T-cell (primary cell): ENCODE results near the gene SLC39A2. TPM values are rescaled to one million over a fixed set of nuclear protein-coding genes. Genes with fewer than 3 reads are reported as not detected.
"Not testable (repeated sequence)": the region's sequence is repeated elsewhere in the genome, so short reads cannot be mapped to it uniquely, and the experiment has no call there.

Experiments used
- ATAC-seq, 4 experiments: fragments of 200-7000 bp in 3 of 4; fragments of 150-1000 bp in 1 of 4; cut with Tn5 transposase; replicated peaks in 1 of 4; 1 replicate in 3 of 4; 2 replicates in 1 of 4; pipeline ENCODE4 v1.10.0; 2021; ENCODE audit warnings: moderate library complexity in 3 of 4, mild to moderate bottlenecking in 2 of 4, moderate number of reproducible peaks in 1 of 4
- CTCF ChIA-PET, 2 donors: fragments of 300-600 bp; sonication (Branson Sonifier 250); formaldehyde crosslinking; loops; one replicate each; lab custom pipeline; 2022; ENCODE audit warnings: antibody characterized with exemption in 2 of 2; lab: Charles Lee
- POLR2A ChIA-PET, 2 donors: fragments of 300-600 bp; sonication (Branson Sonifier 250); formaldehyde crosslinking; loops; one replicate each; lab custom pipeline; 2022; ENCODE audit warnings: antibody characterized with exemption in 2 of 2; lab: Charles Lee
- DNase-seq, 35 experiments: peaks; one replicate each; pipeline versions ENCODE4 v3.0.0 to v3.0.0-alpha.2; 2013 to 2023
- H3K27ac ChIP-seq: one replicate; pipeline ENCODE4 v1.5.1; 2013; ENCODE audit warnings: low read length
- H3K27me3 ChIP-seq, 2 experiments: replicated peaks in 1 of 2; 1 replicate in 1 of 2; 2 replicates in 1 of 2; pipeline versions ENCODE4 v1.6.1 to v1.7.0; 2013; ENCODE audit warnings: low read length in 1 of 2, mixed read lengths in 1 of 2; ENCODE audit not compliant: control insufficient read depth in 2 of 2, insufficient read depth in 2 of 2; ENCODE audit errors: extremely low read depth in 1 of 2
- H3K36me3 ChIP-seq, 2 donors: 1 replicate in 1 of 2; 2 replicates in 1 of 2; pipeline versions ENCODE4 v1.6.1 to v1.7.0; 2013; ENCODE audit warnings: low read length in 1 of 2; ENCODE audit not compliant: control insufficient read depth in 2 of 2, insufficient read depth in 1 of 2; ENCODE audit errors: extremely low read depth in 1 of 2
- H3K4me1 ChIP-seq, 2 experiments: 1 replicate in 1 of 2; 2 replicates in 1 of 2; pipeline versions ENCODE4 v1.6.1 to v1.7.0; 2013; ENCODE audit warnings: low read length in 2 of 2, mixed read lengths in 1 of 2; ENCODE audit not compliant: insufficient read depth in 2 of 2, control insufficient read depth in 1 of 2; ENCODE audit errors: extremely low read depth in 1 of 2
- H3K4me3 ChIP-seq, 2 donors: 1 replicate in 1 of 2; 2 replicates in 1 of 2; pipeline versions ENCODE4 v1.5.1 to v1.7.0; 2013; ENCODE audit warnings: mild to moderate bottlenecking in 2 of 2, low read length in 1 of 2, moderate library complexity in 1 of 2; ENCODE audit not compliant: control insufficient read depth in 1 of 2; ENCODE audit errors: extremely low read depth in 1 of 2
- H3K9me3 ChIP-seq: 2 replicates; pipeline ENCODE4 v1.7.0; 2013
- H3K27ac Mint-ChIP-seq, 2 donors: one replicate each; pipeline ENCODE4 v1.8.0; 2020 to 2021; ENCODE audit warnings: mild to moderate bottlenecking in 2 of 2, mixed read lengths in 2 of 2
- H3K27me3 Mint-ChIP-seq, 2 donors: one replicate each; pipeline ENCODE4 v1.8.0; 2021 to 2022; ENCODE audit warnings: mixed read lengths in 2 of 2
- H3K36me3 Mint-ChIP-seq: one replicate; pipeline ENCODE4 v1.8.0; 2021; ENCODE audit warnings: mixed read lengths
- H3K4me1 Mint-ChIP-seq, 3 donors: one replicate each; pipeline ENCODE4 v1.8.0; 2020 to 2022; ENCODE audit warnings: mixed read lengths in 3 of 3, mild to moderate bottlenecking in 1 of 3
- H3K4me3 Mint-ChIP-seq, 3 donors: one replicate each; pipeline ENCODE4 v1.8.0; 2020 to 2022; ENCODE audit warnings: mild to moderate bottlenecking in 3 of 3, mixed read lengths in 3 of 3, moderate library complexity in 3 of 3
- H3K9me3 Mint-ChIP-seq, 3 donors: one replicate each; pipeline ENCODE4 v1.8.0; 2020 to 2022; ENCODE audit warnings: mixed read lengths in 3 of 3
- WGBS: methylation state at CpG from one replicate; pipeline ENCODE4 v1.1.5; 2013; ENCODE audit warnings: missing lambda C conversion rate; ENCODE audit not compliant: insufficient coverage; 5-methylcytosine and 5-hydroxymethylcytosine counted together
- total RNA-seq, 35 experiments: library from RNA in 6 of 35; stranded (reverse) in 6 of 35; fragments of 120-200 nt in 1 of 35; gene quantifications; one replicate each; pipeline versions ENCODE4 v1.2.1 to v1.2.4 and lab custom pipeline; 2013 to 2026

The SLC39A2 gene
- total RNA-seq (under 1 TPM in 1 of 5 donors, not detected in 4; 0.35 TPM), total RNA-seq (lab: John Stamatoyannopoulos, UW) (0 to 0.32 (median 0.10) reads per million in 29 experiments)
- 0.11 TPM for total RNA-seq (2013)

GRCh38 chr14:20998674-20999366 is at the start of gene SLC39A2:
Gene SLC39A2, plus strand, starts transcription at chr14:20999293. Its CDS starts 154 bp downstream, at chr14:20999447.
- H3K9me3 ChIP-seq, result no peaks in the 10 kb centered on the region
- ChIA-PET POLR2A (interaction anchor here in 1 of 2 donors (0.7 kb wide), 1 partner anchor 34 kb away, joined by 3 read pairs; no protein-coding TSS in a partner anchor), CTCF (interaction anchor here (0.5 to 1.3 kb wide), 4 partner anchors 16 to 68 kb away, joined by 3 to 5 read pairs (median 3); no protein-coding TSS in a partner anchor)
- H3K4me3 Mint-ChIP-seq, result no peak within 1 kb of the TSS
- H3K36me3 Mint-ChIP-seq, result peaks cover 31% of the 10 kb centered on the region
- H3K27ac ChIP-seq, result no peak within 1 kb of the TSS
- H3K27ac Mint-ChIP-seq, result no peak within 1 kb of the TSS
- peaks cover 5 to 35% of the 10 kb centered on the region in 2 donors for H3K36me3 ChIP-seq
- H3K9me3 Mint-ChIP-seq, result no peaks in the 10 kb centered on the region
- H3K27me3 ChIP-seq, result no peaks in the 10 kb centered on the region
- H3K4me1 Mint-ChIP-seq, result peaks cover 19 to 37% (median 20%) of the 10 kb centered on the region in 3 donors
- whole genome bisulfite sequencing, result 74% methylated on average over 3 of the region's 6 CpGs
- peaks cover 0 to 8% of the 10 kb centered on the region in 2 experiments for H3K4me1 ChIP-seq
- no peak within 1 kb of the TSS for H3K4me3 ChIP-seq
- no peaks in the 10 kb centered on the region for H3K27me3 Mint-ChIP-seq
- DNase-seq, result no peak
- no peak for ATAC-seq

- H3K4me1 Mint-ChIP-seq, result peaks cover 7 to 13% (median 12%) of the 10 kb centered on the region in 3 donors
- H3K9me3 ChIP-seq, H3K36me3 ChIP-seq, H3K4me3 ChIP-seq, H3K27ac ChIP-seq, CTCF ChIA-PET, ATAC-seq, H3K36me3 Mint-ChIP-seq, H3K4me1 ChIP-seq, H3K9me3 Mint-ChIP-seq, POLR2A ChIA-PET, DNase-seq: not testable (repeated sequence)
- H3K4me3 Mint-ChIP-seq, result peak within 1 kb of the TSS in 1 of 3 donors; percentile 21
- 100% methylated on average over 2 of the region's 4 CpGs for WGBS
- H3K27ac Mint-ChIP-seq, result peak within 1 kb of the TSS in 1 of 2 donors; percentile 56
- H3K27me3 Mint-ChIP-seq, result peaks cover 14 to 24% of the 10 kb centered on the region in 2 donors
- H3K27me3 ChIP-seq, result peaks cover 0 to 15% of the 10 kb centered on the region in 2 experiments
Measured at GRCh38 chr14:20954736-20955537, 44.2 kb upstream of the SLC39A2 start, which contains the start of gene RNASE2. Gene RNASE2, plus strand, starts transcription at chr14:20955487. Its CDS starts 285 bp downstream, at chr14:20955772.

GRCh38 chr14:20955538-20955873 is 43.6 kb upstream of the SLC39A2 start:
- H3K9me3 Mint-ChIP-seq, POLR2A ChIA-PET, H3K36me3 ChIP-seq, H3K4me1 ChIP-seq, H3K4me3 ChIP-seq, H3K36me3 Mint-ChIP-seq, CTCF ChIA-PET, H3K9me3 ChIP-seq, H3K27ac ChIP-seq, H3K4me3 Mint-ChIP-seq, ATAC-seq: not testable (repeated sequence)
- peak overlapping the region in 1 of 2 donors; percentile 56 for H3K27ac Mint-ChIP-seq
- WGBS, result no CpG with 5 or more reads among the region's 5 CpGs
- H3K4me1 Mint-ChIP-seq, result peaks cover 10 to 16% (median 13%) of the 10 kb centered on the region in 3 donors
- DNase-seq, result peak in 1 of 35 experiments; percentile 2
- peaks cover 0 to 16% of the 10 kb centered on the region in 2 experiments for H3K27me3 ChIP-seq
- peaks cover 13 to 22% of the 10 kb centered on the region in 2 donors for H3K27me3 Mint-ChIP-seq

GRCh38 chr14:20956376-20956976 is 42.6 kb upstream of the SLC39A2 start:
- H3K27me3 ChIP-seq, result peaks cover 0 to 16% of the 10 kb centered on the region in 2 experiments
- H3K4me1 ChIP-seq, result peaks cover 3 to 8% of the 10 kb centered on the region in 2 experiments
- WGBS, result 40% methylated on average over 1 of the region's 11 CpGs
- peak in 1 of 35 experiments; percentile 14 for DNase-seq
- CTCF ChIA-PET, result interaction anchor here (0.9 to 1.0 kb wide), 2 partner anchors 14 to 15 kb away, joined by 4 read pairs; no protein-coding TSS in a partner anchor
- H3K27ac ChIP-seq, result no peak overlapping the region
- peaks cover 18 to 23% (median 20%) of the 10 kb centered on the region in 3 donors for H3K4me1 Mint-ChIP-seq
- POLR2A ChIA-PET, result no interaction called here
- no peak overlapping the region for H3K4me3 ChIP-seq
- H3K36me3 Mint-ChIP-seq, result no peaks in the 10 kb centered on the region
- no peaks in the 10 kb centered on the region for H3K9me3 Mint-ChIP-seq
- no peaks in the 10 kb centered on the region for H3K9me3 ChIP-seq
- H3K4me3 Mint-ChIP-seq, result peak overlapping the region in 1 of 3 donors; percentile 21
- H3K27me3 Mint-ChIP-seq, result peaks cover 13 to 19% of the 10 kb centered on the region in 2 donors
- ATAC-seq, result peak; percentile 19 to 63 (median 49)
- H3K36me3 ChIP-seq, result no peaks in the 10 kb centered on the region
- peak overlapping the region in 1 of 2 donors; percentile 56 for H3K27ac Mint-ChIP-seq

GRCh38 chr14:20958946-20959345 is 40.1 kb upstream of the SLC39A2 start:
- H3K36me3 Mint-ChIP-seq, H3K9me3 ChIP-seq, DNase-seq, POLR2A ChIA-PET, H3K4me1 ChIP-seq, H3K27ac ChIP-seq, H3K4me3 Mint-ChIP-seq, H3K36me3 ChIP-seq, ATAC-seq, H3K4me3 ChIP-seq, H3K9me3 Mint-ChIP-seq, H3K27ac Mint-ChIP-seq: not testable (repeated sequence)
- H3K27me3 Mint-ChIP-seq, result peaks cover 18 to 28% of the 10 kb centered on the region in 2 donors
- peaks cover 0 to 18% of the 10 kb centered on the region in 2 experiments for H3K27me3 ChIP-seq
- peaks cover 23 to 26% (median 24%) of the 10 kb centered on the region in 3 donors for H3K4me1 Mint-ChIP-seq
- CTCF ChIA-PET, result interaction anchor here (1.4 to 2.8 kb wide), 3 partner anchors 12 to 15 kb away, joined by 3 to 17 read pairs (median 6); no protein-coding TSS in a partner anchor

GRCh38 chr14:20969336-20969735 is 29.8 kb upstream of the SLC39A2 start:
- 88% methylated on average over 1 of the region's 3 CpGs for WGBS
- ATAC-seq (no peak), DNase-seq (no peak)
- Mint-ChIP-seq H3K4me1 (peaks cover 11 to 13% (median 12%) of the 10 kb centered on the region in 3 donors), H3K9me3 (no peaks in the 10 kb centered on the region), H3K27ac (no peak overlapping the region), H3K27me3 (peaks cover 31 to 58% of the 10 kb centered on the region in 2 donors), H3K36me3 (no peaks in the 10 kb centered on the region), H3K4me3 (no peak overlapping the region)
- POLR2A ChIA-PET, result no interaction called here
- no peak overlapping the region for H3K4me3 ChIP-seq
- CTCF ChIA-PET, result interaction anchor here in 1 of 2 donors (0.6 kb wide), 1 partner anchor 322 kb away, joined by 3 read pairs; no protein-coding TSS in a partner anchor
- H3K27ac ChIP-seq, result no peak overlapping the region
- no peaks in the 10 kb centered on the region for H3K9me3 ChIP-seq
- H3K36me3 ChIP-seq, result no peaks in the 10 kb centered on the region
- H3K4me1 ChIP-seq, result peaks cover 0 to 12% of the 10 kb centered on the region in 2 experiments
- H3K27me3 ChIP-seq, result peaks cover 2 to 23% of the 10 kb centered on the region in 2 experiments
